HL-60 (cell line): Measurements from ENCODE around the gene DBX1.

Experiments
- DNase-seq, 2 experiments: peaks; one replicate each; pipeline ENCODE4 v3.0.0-alpha.2; 2010 to 2020; ENCODE audit warnings: low read depth in 1 of 2, low spot score in 1 of 2
- H3K27ac ChIP-seq: fragments of 250-450 bp; sonication (Bioruptor Pico); replicated peaks from 2 replicates; pipeline ENCODE4 v1.5.1; 2020; ENCODE audit warnings: mild to moderate bottlenecking, moderate library complexity
- H3K27me3 ChIP-seq: fragments of 250-450 bp; sonication (Bioruptor Pico); 2 replicates; pipeline ENCODE4 v1.5.1; 2021; ENCODE audit warnings: mild to moderate bottlenecking, moderate library complexity; ENCODE audit not compliant: insufficient read depth, poor library complexity, severe bottlenecking
- H3K4me3 ChIP-seq: replicated peaks from 2 replicates; pipeline ENCODE4 v1.5.1; 2011; ENCODE audit warnings: mild to moderate bottlenecking, control low read depth, low read length; ENCODE audit not compliant: insufficient read depth
- CTCF ChIP-seq: IDR thresholded peaks from one replicate; pipeline ENCODE4 v1.5.1; 2011; ENCODE audit warnings: low read length, control low read depth, inconsistent platforms; ENCODE audit not compliant: insufficient read depth
- GABPA ChIP-seq: IDR thresholded peaks from 2 replicates; pipeline ENCODE4 v1.6.1; 2012; ENCODE audit warnings: low read depth
- POLR2AphosphoS5 ChIP-seq: IDR thresholded peaks from 2 replicates; pipeline ENCODE4 v1.6.1; 2012; ENCODE audit warnings: low read depth
- REST ChIP-seq: IDR thresholded peaks from 2 replicates; pipeline ENCODE4 v1.6.1; 2012; ENCODE audit warnings: low read depth; ENCODE audit not compliant: insufficient replicate concordance
- SPI1 ChIP-seq: IDR thresholded peaks from 2 replicates; pipeline ENCODE4 v1.6.1; 2012; ENCODE audit warnings: low read depth, mild to moderate bottlenecking, borderline replicate concordance

Gene DBX1

GRCh38 chr11:20119315-20119714, 41.0 kb downstream of the DBX1 start:
- Histone ChIP-seq H3K27ac (no peak overlapping the region), H3K4me3 (no peak overlapping the region), H3K27me3 (no peaks in the 10 kb centered on the region)
- TF ChIP-seq GABPA (no peak), REST (no peak), POLR2AphosphoS5 (no peak), SPI1 (no peak), CTCF (no peak)
- no peak for DNase-seq

GRCh38 chr11:20118209-20118608, 42.1 kb downstream of the DBX1 start:
- Histone ChIP-seq H3K27ac (no peak overlapping the region), H3K27me3 (no peaks in the 10 kb centered on the region), H3K4me3 (no peak overlapping the region)
- TF ChIP-seq POLR2AphosphoS5 = no peak
- TF ChIP-seq GABPA = no peak
- TF ChIP-seq SPI1 = no peak
- no peak for TF ChIP-seq REST
- no peak for TF ChIP-seq CTCF
- no peak for DNase-seq

GRCh38 chr11:20117291-20117690, 43.0 kb downstream of the DBX1 start:
- H3K4me3 ChIP-seq = no peak overlapping the region
- H3K27ac ChIP-seq = no peak overlapping the region
- TF ChIP-seq POLR2AphosphoS5 = no peak
- no peak for TF ChIP-seq REST
- TF ChIP-seq SPI1 = no peak
- TF ChIP-seq CTCF = no peak
- TF ChIP-seq GABPA = no peak
- no peaks in the 10 kb centered on the region for H3K27me3 ChIP-seq
- DNase-seq = no peak
